Adipocyte (in vitro differentiated cells): ENCODE measurements around the gene ARHGAP10.

ENCODE experiments used
- DNase-seq: peaks from one replicate; pipeline ENCODE4 v3.0.0-alpha.2; 2015; ENCODE audit warnings: low read depth
- H3K27me3 ChIP-seq: replicated peaks from 2 replicates; pipeline ENCODE4 v1.7.0; 2013; ENCODE audit warnings: mild to moderate bottlenecking, low read length, moderate library complexity; ENCODE audit not compliant: control insufficient read depth, insufficient read depth
- H3K36me3 ChIP-seq: 2 replicates; pipeline ENCODE4 v1.7.0; 2013; ENCODE audit warnings: low read length, mild to moderate bottlenecking, moderate library complexity; ENCODE audit not compliant: control insufficient read depth, insufficient read depth, severe bottlenecking
- H3K4me1 ChIP-seq: 2 replicates; pipeline ENCODE4 v1.7.0; 2013; ENCODE audit warnings: mild to moderate bottlenecking, low read length, moderate library complexity; ENCODE audit not compliant: control insufficient read depth, insufficient read depth
- H3K4me3 ChIP-seq: 2 replicates; pipeline ENCODE4 v1.7.0; 2013; ENCODE audit warnings: mild to moderate bottlenecking, low read length, moderate library complexity
- H3K9ac ChIP-seq: 2 replicates; pipeline ENCODE4 v1.7.0; 2013; ENCODE audit warnings: mild to moderate bottlenecking, low read length, moderate library complexity
- H3K9me3 ChIP-seq: 2 replicates; pipeline ENCODE4 v1.7.0; 2013; ENCODE audit warnings: mild to moderate bottlenecking, low read length, moderate library complexity; ENCODE audit not compliant: control insufficient read depth

The ARHGAP10 gene

GRCh38 chr4:147975933-147976928, 244.3 kb downstream of the ARHGAP10 start:
- Histone ChIP-seq H3K9ac (no peak overlapping the region), H3K4me3 (no peak overlapping the region), H3K36me3 (no peaks in the 10 kb centered on the region), H3K27me3 (no peaks in the 10 kb centered on the region), H3K9me3 (no peaks in the 10 kb centered on the region), H3K4me1 (peaks cover 21% of the 10 kb centered on the region)
- peak; percentile 16 for DNase-seq

GRCh38 chr4:147980586-147980985, 248.7 kb downstream of the ARHGAP10 start:
- no peaks in the 10 kb centered on the region for H3K27me3 ChIP-seq
- peaks cover 18% of the 10 kb centered on the region for H3K4me1 ChIP-seq
- DNase-seq = no peak
- no peaks in the 10 kb centered on the region for H3K9me3 ChIP-seq
- no peak overlapping the region for H3K4me3 ChIP-seq
- H3K9ac ChIP-seq = no peak overlapping the region
- H3K36me3 ChIP-seq = no peaks in the 10 kb centered on the region

DNA sequence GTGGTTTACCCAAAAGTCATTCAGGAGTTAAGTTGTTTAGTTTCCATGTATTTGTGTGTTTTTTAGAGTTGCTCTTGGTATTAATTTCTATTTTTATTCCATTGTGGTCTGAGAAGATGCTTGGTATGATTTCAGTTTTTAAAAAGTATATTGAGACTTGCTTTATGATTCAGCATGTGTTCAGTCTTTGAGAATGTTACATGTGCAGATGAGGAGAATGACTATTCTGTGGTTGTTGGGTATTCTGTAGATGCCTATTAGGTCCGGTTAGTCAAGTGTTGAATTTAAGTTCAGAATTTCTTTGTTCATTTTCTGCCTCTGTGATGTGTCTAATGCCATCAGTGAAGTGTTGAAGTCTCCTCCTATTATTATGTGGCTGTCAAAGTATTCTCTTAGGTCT, 249.4 kb downstream of the ARHGAP10 start:
- Histone ChIP-seq H3K27me3 (no peaks in the 10 kb centered on the region), H3K4me1 (peaks cover 11% of the 10 kb centered on the region), H3K4me3 (no peak overlapping the region), H3K9ac (no peak overlapping the region), H3K9me3 (no peaks in the 10 kb centered on the region), H3K36me3 (no peaks in the 10 kb centered on the region)
- DNase-seq = peak; percentile 29

DNA sequence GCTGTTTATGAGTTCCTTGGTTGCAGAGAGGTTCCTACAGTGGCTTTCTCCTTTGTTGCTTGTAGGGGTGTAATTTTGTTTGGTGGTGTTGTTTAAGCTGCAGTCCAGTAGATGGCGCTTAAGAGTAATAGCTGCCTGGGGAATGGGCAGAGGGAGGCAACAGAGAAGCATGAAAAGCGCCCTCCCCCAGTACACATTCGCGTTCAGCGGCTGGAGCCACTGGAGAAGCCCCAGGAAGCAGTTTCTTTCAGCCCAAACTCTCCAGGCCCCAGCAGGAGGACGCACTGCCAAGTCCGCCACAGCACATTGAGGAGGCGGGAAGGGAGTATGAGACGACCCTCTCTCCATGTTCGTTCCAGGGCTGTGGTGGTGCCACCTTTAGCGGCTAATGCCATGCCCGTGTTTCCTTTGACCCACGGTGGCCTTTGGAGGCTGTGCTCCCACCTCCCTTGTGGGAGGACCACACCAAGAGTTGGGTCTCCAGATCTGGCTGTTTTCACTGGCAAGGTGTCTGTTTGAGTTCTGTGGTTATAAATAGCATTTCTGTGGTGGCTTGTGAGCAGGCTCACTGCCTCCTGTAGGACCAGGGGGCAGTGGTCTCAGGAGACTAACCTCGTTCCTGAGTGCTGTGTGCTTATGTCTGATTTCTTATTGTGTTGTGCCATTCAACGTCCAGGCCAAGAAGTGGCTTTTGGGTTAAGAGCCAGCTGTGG, 252.3 kb downstream of the ARHGAP10 start:
- DNase-seq = peak; percentile 65
- Histone ChIP-seq H3K4me3 (no peak overlapping the region), H3K9ac (no peak overlapping the region), H3K9me3 (no peaks in the 10 kb centered on the region), H3K27me3 (no peaks in the 10 kb centered on the region), H3K36me3 (no peaks in the 10 kb centered on the region), H3K4me1 (peaks cover 6% of the 10 kb centered on the region)

DNA sequence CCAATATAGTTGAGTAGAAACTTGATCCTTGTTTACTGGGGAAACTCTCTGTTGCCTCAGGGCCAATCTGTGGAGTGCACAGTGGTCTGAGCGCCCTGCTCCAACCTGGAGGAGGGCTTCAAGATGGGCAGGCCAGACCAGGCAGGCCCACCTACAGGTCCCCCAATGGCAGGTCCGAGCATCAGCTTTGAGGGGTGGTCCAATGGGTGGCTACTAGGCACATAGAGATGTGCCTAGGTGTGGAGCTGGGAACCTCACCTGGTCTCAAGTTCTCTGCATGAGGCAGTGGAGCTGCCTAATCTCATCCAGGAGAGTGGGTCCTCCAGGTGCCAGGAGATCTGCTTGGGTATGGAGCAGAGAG, 252.9 kb downstream of the ARHGAP10 start:
- DNase-seq = no peak
- H3K9ac ChIP-seq = no peak overlapping the region
- no peaks in the 10 kb centered on the region for H3K36me3 ChIP-seq
- H3K9me3 ChIP-seq = no peaks in the 10 kb centered on the region
- no peaks in the 10 kb centered on the region for H3K27me3 ChIP-seq
- H3K4me1 ChIP-seq = peaks cover 6% of the 10 kb centered on the region
- H3K4me3 ChIP-seq = no peak overlapping the region

GRCh38 chr4:147985376-147985775, 253.5 kb downstream of the ARHGAP10 start:
- peaks cover 6% of the 10 kb centered on the region for H3K4me1 ChIP-seq
- H3K9ac ChIP-seq = no peak overlapping the region
- no peaks in the 10 kb centered on the region for H3K9me3 ChIP-seq
- DNase-seq = no peak
- no peaks in the 10 kb centered on the region for H3K36me3 ChIP-seq
- no peaks in the 10 kb centered on the region for H3K27me3 ChIP-seq
- H3K4me3 ChIP-seq = no peak overlapping the region

- no peak overlapping the region for H3K4me3 ChIP-seq
- no peaks in the 10 kb centered on the region for H3K36me3 ChIP-seq
- no peaks in the 10 kb centered on the region for H3K27me3 ChIP-seq
- no peaks in the 10 kb centered on the region for H3K4me1 ChIP-seq
- H3K9me3 ChIP-seq = no peaks in the 10 kb centered on the region
- DNase-seq = no peak
- no peak overlapping the region for H3K9ac ChIP-seq
Measured at GRCh38 chr4:147987252-147987651, 255.4 kb downstream of the ARHGAP10 start.

- no peaks in the 10 kb centered on the region for H3K27me3 ChIP-seq
- no peak for DNase-seq
- no peaks in the 10 kb centered on the region for H3K4me1 ChIP-seq
- no peaks in the 10 kb centered on the region for H3K9me3 ChIP-seq
- no peak overlapping the region for H3K4me3 ChIP-seq
- no peak overlapping the region for H3K9ac ChIP-seq
- peaks cover 3% of the 10 kb centered on the region for H3K36me3 ChIP-seq
Measured at GRCh38 chr4:147991543-147992283, 259.8 kb downstream of the ARHGAP10 start.

- peak; percentile 62 for DNase-seq
- Histone ChIP-seq H3K4me3 (no peak overlapping the region), H3K27me3 (no peaks in the 10 kb centered on the region), H3K4me1 (no peaks in the 10 kb centered on the region), H3K9ac (no peak overlapping the region), H3K9me3 (no peaks in the 10 kb centered on the region), H3K36me3 (peaks cover 3% of the 10 kb centered on the region)
Measured at GRCh38 chr4:147994076-147994475, 262.2 kb downstream of the ARHGAP10 start.

GRCh38 chr4:147994491-147995385, 262.9 kb downstream of the ARHGAP10 start:
- H3K36me3 ChIP-seq = peaks cover 3% of the 10 kb centered on the region
- no peak overlapping the region for H3K9ac ChIP-seq
- no peaks in the 10 kb centered on the region for H3K9me3 ChIP-seq
- peak; percentile 19 for DNase-seq
- H3K4me1 ChIP-seq = no peaks in the 10 kb centered on the region
- no peak overlapping the region for H3K4me3 ChIP-seq
- H3K27me3 ChIP-seq = no peaks in the 10 kb centered on the region
